Loucy (cell line): ENCODE measurements around the gene NFS1.

Experiments used
- CTCF ChIP-seq: fragments of 200-600 bp; sonication (generic); conservative IDR thresholded peaks from 2 replicates; pipeline ENCODE4 v1.5.1; 2014; ENCODE audit warnings: mild to moderate bottlenecking, antibody characterized with exemption, low read length
- EZH2phosphoT487 ChIP-seq: fragments of 200-600 bp; IDR thresholded peaks from 2 replicates; pipeline ENCODE4 v1.6.1; 2018; ENCODE audit warnings: antibody characterized with exemption, mild to moderate bottlenecking, moderate library complexity, borderline replicate concordance

GRCh38 chr20:35724321-35725230 lies 25.4 kb upstream of the NFS1 start:
- no peak for TF ChIP-seq CTCF
- TF ChIP-seq EZH2phosphoT487, result no peak
